HCT116 (cell line): Measurements from ENCODE around the gene OXGR1. TPM values are rescaled to one million over a fixed set of nuclear protein-coding genes. Genes with fewer than 3 reads are reported as not detected.
A peak's percentile ranks its signal among the peaks of the same experiment; 100 is the strongest.

Source experiments
- ATAC-seq: fragments of 200-7000 bp; cut with Tn5 transposase; 2 replicates; pipeline ENCODE4 v1.9.1; 2020; ENCODE audit warnings: mild to moderate bottlenecking, moderate library complexity
- BruUV-seq: library from RNA; stranded (reverse); fragments of 400-500 nt; replicated peaks from 2 replicates; lab custom pipeline; 2021; lab: Mats Ljungman, UMichigan
- CTCF ChIA-PET: fragments of 300-600 bp; sonication (Branson Sonifier 250); formaldehyde crosslinking; loops from one replicate; lab custom pipeline; 2021; ENCODE audit warnings: antibody characterized with exemption; lab: Charles Lee
- POLR2A ChIA-PET: fragments of 300-600, 350-600 bp; sonication (Branson Sonifier 250); formaldehyde crosslinking; loops from one replicate; lab custom pipeline; 2021; ENCODE audit warnings: antibody characterized with exemption; lab: Charles Lee
- RAD21 ChIA-PET, 2 experiments: fragments of 300-600 bp; sonication (Branson Sonifier 250); formaldehyde crosslinking; loops; one replicate each; lab custom pipeline; 2023; ENCODE audit warnings: low total read pairs in 2 of 2; ENCODE audit not compliant: uncharacterized antibody in 2 of 2, unreplicated experiment in 2 of 2, low non-redundant PET in 1 of 2; lab: Charles Lee
- DNase-seq: peaks from one replicate; pipeline ENCODE4 v3.0.0-alpha.2; 2010; ENCODE audit warnings: low read depth, low spot score
- H2AFZ ChIP-seq: fragments of 200-600 bp; shearing (Covaris generic), sonication (generic); 2 replicates; pipeline ENCODE4 v1.6.1; 2017; ENCODE audit warnings: low read depth, mixed run types, mixed read lengths, antibody characterized with exemption, low read length; ENCODE audit not compliant: poor library complexity, severe bottlenecking
- H3K27ac ChIP-seq: 2 replicates; pipeline ENCODE4 v1.5.1; 2012; ENCODE audit warnings: low read depth, low read length
- H3K27me3 ChIP-seq: fragments of 200-600 bp; sonication (generic); 2 replicates; pipeline ENCODE4 v1.6.1; 2016; ENCODE audit warnings: mixed run types, low read length, mixed read lengths; ENCODE audit not compliant: insufficient read depth
- H3K36me3 ChIP-seq, 2 experiments: fragments of 200-500 bp in 1 of 2; fragments of 200-600 bp in 1 of 2; sonication (Bioruptor generic) in 1 of 2; sonication (generic) in 1 of 2; 2 replicates each; pipeline versions ENCODE4 v1.5.1 to v1.6.1; 2014 to 2016; ENCODE audit warnings: low read length in 2 of 2, inconsistent platforms in 1 of 2, mixed read lengths in 1 of 2, mixed run types in 1 of 2; ENCODE audit not compliant: insufficient read depth in 2 of 2, control insufficient read depth in 1 of 2
- H3K4me1 ChIP-seq, 2 experiments: fragments of 200-600 bp in 1 of 2; sonication (generic) in 1 of 2; 2 replicates each; pipeline versions ENCODE4 v1.5.1 to v1.6.1; 2012 to 2017; ENCODE audit warnings: low read length in 2 of 2, inconsistent platforms in 1 of 2, mild to moderate bottlenecking in 1 of 2, mixed read lengths in 1 of 2, mixed run types in 1 of 2, moderate library complexity in 1 of 2; ENCODE audit not compliant: insufficient read depth in 2 of 2, control insufficient read depth in 1 of 2
- H3K4me2 ChIP-seq: fragments of 200-600 bp; sonication (generic); 2 replicates; pipeline ENCODE4 v1.6.1; 2017; ENCODE audit warnings: mixed run types, low read length, mixed read lengths
- H3K4me3 ChIP-seq, 2 experiments: fragments of 200-600 bp in 1 of 2; sonication (generic) in 1 of 2; replicated peaks in 1 of 2; 2 replicates each; pipeline ENCODE4 v1.5.1; 2011 to 2016; ENCODE audit warnings: low read length in 2 of 2, control low read depth in 1 of 2, low read depth in 1 of 2, mild to moderate bottlenecking in 1 of 2, mixed read lengths in 1 of 2, mixed run types in 1 of 2
- H3K79me2 ChIP-seq: fragments of 200-600 bp; sonication (generic); 2 replicates; pipeline ENCODE4 v1.6.1; 2017; ENCODE audit warnings: mild to moderate bottlenecking, mixed run types, low read length, moderate library complexity, mixed read lengths; ENCODE audit not compliant: insufficient read depth
- H3K9ac ChIP-seq: fragments of 200-600 bp; sonication (generic); 2 replicates; pipeline ENCODE4 v1.6.1; 2016; ENCODE audit warnings: low read length, mixed read lengths
- H3K9me2 ChIP-seq: fragments of 200-600 bp; sonication (generic), shearing (Covaris generic); 2 replicates; pipeline ENCODE4 v1.6.1; 2017; ENCODE audit warnings: mixed run types, mild to moderate bottlenecking, moderate library complexity; ENCODE audit not compliant: insufficient read depth
- H3K9me3 ChIP-seq, 2 experiments: fragments of 200-500 bp in 1 of 2; fragments of 200-600 bp in 1 of 2; sonication (Bioruptor generic) in 1 of 2; sonication (generic) in 1 of 2; 2 replicates each; pipeline ENCODE4 v1.6.1; 2014 to 2017; ENCODE audit warnings: low read length in 2 of 2, mixed read lengths in 2 of 2, inconsistent platforms in 1 of 2, low read depth in 1 of 2, mild to moderate bottlenecking in 1 of 2, mixed run types in 1 of 2, moderate library complexity in 1 of 2; ENCODE audit not compliant: control insufficient read depth in 1 of 2, insufficient read depth in 1 of 2
- H4K20me1 ChIP-seq: fragments of 200-600 bp; sonication (generic), shearing (Covaris generic); 2 replicates; pipeline ENCODE4 v1.6.1; 2017; ENCODE audit warnings: mixed run types, mild to moderate bottlenecking, moderate library complexity; ENCODE audit not compliant: insufficient read depth
- ELF1 ChIP-seq: IDR thresholded peaks from 2 replicates; pipeline ENCODE4 v1.6.1; 2012; ENCODE audit warnings: low read depth, borderline replicate concordance
- EZH2phosphoT487 ChIP-seq: fragments of 200-600 bp; IDR thresholded peaks from 2 replicates; pipeline ENCODE4 v1.6.1; 2018; ENCODE audit warnings: antibody characterized with exemption, borderline replicate concordance
- FOSL1 ChIP-seq: IDR thresholded peaks from 2 replicates; pipeline ENCODE4 v1.6.1; 2012; ENCODE audit warnings: low read depth
- JUND ChIP-seq: IDR thresholded peaks from 2 replicates; pipeline ENCODE4 v1.6.1; 2012
- POLR2A ChIP-seq: IDR thresholded peaks from 2 replicates; pipeline ENCODE4 v1.7.0; 2011; ENCODE audit warnings: borderline replicate concordance; ENCODE audit not compliant: insufficient read depth, insufficient read length; ENCODE audit errors: extremely low read depth
- POLR2AphosphoS5 ChIP-seq: IDR thresholded peaks from 2 replicates; pipeline ENCODE4 v1.6.1; 2011; ENCODE audit warnings: mild to moderate bottlenecking, low read depth, low read length, moderate library complexity
- RAD21 ChIP-seq: IDR thresholded peaks from 2 replicates; pipeline ENCODE4 v1.6.1; 2012; ENCODE audit warnings: low read depth, mild to moderate bottlenecking
- SIN3A ChIP-seq: IDR thresholded peaks from 2 replicates; pipeline ENCODE4 v1.6.1; 2012; ENCODE audit warnings: low read depth
- SP1 ChIP-seq: IDR thresholded peaks from 2 replicates; pipeline ENCODE4 v1.6.1; 2012; ENCODE audit warnings: low read depth
- SRF ChIP-seq: IDR thresholded peaks from 2 replicates; pipeline ENCODE4 v1.6.1; 2012; ENCODE audit warnings: low read depth
- YY1 ChIP-seq: IDR thresholded peaks from 2 replicates; pipeline ENCODE4 v1.6.1; 2011; ENCODE audit warnings: low read length, low read depth, moderate library complexity, mild to moderate bottlenecking; ENCODE audit not compliant: insufficient replicate concordance; ENCODE audit errors: extremely low read depth
- ZFX ChIP-seq: fragments of 450-650 bp; IDR thresholded peaks from 2 replicates; pipeline ENCODE4 v1.6.1; 2017
- intact Hi-C: fragments of 100-400 bp; cut with micrococcal nuclease; formaldehyde crosslinking; loops from 2 replicates; pipeline ENCODE4 v1.10.0; 2022
- total RNA-seq: library from RNA; stranded (reverse); gene quantifications from one replicate; pipeline ENCODE4 v1.2.1, GENCODE V29; 2021; ENCODE audit not compliant: unreplicated experiment
- TF ChIP-seq, protein P1 (sequence below): IDR thresholded peaks from 2 replicates; pipeline ENCODE4 v1.6.1; 2011; ENCODE audit warnings: mild to moderate bottlenecking, low read length, moderate library complexity; ENCODE audit not compliant: insufficient replicate concordance; ENCODE audit errors: extremely low read depth
- TF ChIP-seq, protein P2 (sequence below): IDR thresholded peaks from 2 replicates; pipeline ENCODE4 v1.6.1; 2012

OXGR1 gene
- total RNA-seq, 1 experiment from 2014 or later: not detected

DNA sequence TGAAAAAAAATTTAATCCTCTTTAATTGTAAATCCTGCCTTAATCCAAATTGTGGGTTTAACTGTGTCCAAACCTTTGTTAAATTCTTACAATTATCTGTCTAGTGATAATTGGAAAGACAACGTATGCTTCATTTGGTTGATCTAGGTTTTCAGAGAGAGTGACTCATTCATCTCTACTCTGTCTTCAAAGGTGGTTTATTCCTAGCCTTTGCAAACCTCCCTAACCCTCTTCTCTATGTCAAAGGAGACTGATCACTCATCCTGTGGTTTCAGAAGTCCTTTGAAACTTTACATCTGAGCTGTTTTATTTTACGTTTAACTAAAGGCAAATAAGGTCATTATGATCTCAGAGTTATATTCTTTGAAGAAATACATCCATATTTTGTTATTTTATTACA is 8.8 kb upstream of the OXGR1 start:
- ATAC-seq (peak; percentile 69; the same call in 1 of the 2 replicates), DNase-seq (no peak)
- POLR2A ChIA-PET: no interaction called here
- RAD21 ChIA-PET: no interaction called here
- intact Hi-C loops: no loop called here
- Histone ChIP-seq H3K36me3 (no peaks in the 10 kb centered on the region), H3K79me2 (no peaks in the 10 kb centered on the region), H3K9me3 (no peaks in the 10 kb centered on the region), H3K9me2 (no peaks in the 10 kb centered on the region), H3K27me3 (no peaks in the 10 kb centered on the region), H2AFZ (peak overlapping the region; percentile 19), H4K20me1 (no peaks in the 10 kb centered on the region), H3K4me3 (no peak overlapping the region), H3K27ac (no peak overlapping the region), H3K4me2 (peak overlapping the region; percentile 29; the same call in 1 of the 2 replicates), H3K4me1 (peaks cover 11 to 17% of the 10 kb centered on the region in 2 experiments), H3K9ac (no peak overlapping the region)
- no TSS peak for BruUV-seq
- CTCF ChIA-PET: interaction anchor here (1.2 kb wide), 1 partner anchor 15 kb away, joined by 4 read pairs; no protein-coding TSS in a partner anchor
- TF ChIP-seq POLR2A (no peak), SP1 (no peak), RAD21 (no peak), SRF (no peak), POLR2AphosphoS5 (no peak), EZH2phosphoT487 (no peak), SIN3A (no peak), YY1 (no peak), JUND (no peak), ELF1 (no peak), FOSL1 (no peak), ZFX (no peak)
- TF ChIP-seq, protein P1, sequence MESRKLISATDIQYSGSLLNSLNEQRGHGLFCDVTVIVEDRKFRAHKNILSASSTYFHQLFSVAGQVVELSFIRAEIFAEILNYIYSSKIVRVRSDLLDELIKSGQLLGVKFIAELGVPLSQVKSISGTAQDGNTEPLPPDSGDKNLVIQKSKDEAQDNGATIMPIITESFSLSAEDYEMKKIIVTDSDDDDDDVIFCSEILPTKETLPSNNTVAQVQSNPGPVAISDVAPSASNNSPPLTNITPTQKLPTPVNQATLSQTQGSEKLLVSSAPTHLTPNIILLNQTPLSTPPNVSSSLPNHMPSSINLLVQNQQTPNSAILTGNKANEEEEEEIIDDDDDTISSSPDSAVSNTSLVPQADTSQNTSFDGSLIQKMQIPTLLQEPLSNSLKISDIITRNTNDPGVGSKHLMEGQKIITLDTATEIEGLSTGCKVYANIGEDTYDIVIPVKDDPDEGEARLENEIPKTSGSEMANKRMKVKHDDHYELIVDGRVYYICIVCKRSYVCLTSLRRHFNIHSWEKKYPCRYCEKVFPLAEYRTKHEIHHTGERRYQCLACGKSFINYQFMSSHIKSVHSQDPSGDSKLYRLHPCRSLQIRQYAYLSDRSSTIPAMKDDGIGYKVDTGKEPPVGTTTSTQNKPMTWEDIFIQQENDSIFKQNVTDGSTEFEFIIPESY: no peak
- TF ChIP-seq, protein P2, sequence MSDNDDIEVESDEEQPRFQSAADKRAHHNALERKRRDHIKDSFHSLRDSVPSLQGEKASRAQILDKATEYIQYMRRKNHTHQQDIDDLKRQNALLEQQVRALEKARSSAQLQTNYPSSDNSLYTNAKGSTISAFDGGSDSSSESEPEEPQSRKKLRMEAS: no peak
